Hematopoietic multipotent progenitor cell treated with erythropoietin and hydrocortisone succinate and interleukin-3 and kit ligand, for 8 days (in vitro differentiated cells): ENCODE data around the gene AOC1.
"Not testable (repeated sequence)": the region's sequence is repeated elsewhere in the genome, so short reads cannot be mapped to it uniquely, and the experiment has no call there.

ENCODE experiments used
- DNase-seq: peaks from one replicate; pipeline ENCODE4 v3.0.0-alpha.2; 2015

Gene AOC1

DNA sequence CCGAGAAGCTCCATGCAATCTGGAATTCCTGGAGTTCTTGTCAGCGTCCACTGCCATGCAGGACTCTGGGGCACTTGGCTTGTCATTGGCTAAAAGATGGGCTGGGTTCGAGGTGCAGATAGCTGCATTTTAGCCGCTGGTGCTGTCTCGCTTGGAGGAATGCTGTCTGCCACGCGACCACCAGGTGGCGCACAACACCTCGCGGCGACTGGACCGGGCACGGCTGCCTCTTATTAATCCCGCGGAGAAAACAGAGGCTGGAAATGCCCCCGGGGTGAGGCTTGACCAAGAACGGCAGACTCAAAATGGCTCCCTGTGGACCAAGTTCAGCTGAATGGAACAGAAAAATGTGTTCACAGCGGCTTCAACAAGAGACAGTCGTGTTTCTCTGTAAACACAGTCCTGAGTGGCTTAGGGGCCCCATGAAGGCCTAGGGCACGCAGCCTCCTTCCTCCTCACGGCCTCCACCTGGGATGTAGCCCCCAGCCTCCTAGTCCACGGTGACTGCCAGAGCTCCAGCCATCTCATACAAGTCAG, 46.2 kb downstream of the AOC1 start:
- peak; percentile 74 for DNase-seq

DNA sequence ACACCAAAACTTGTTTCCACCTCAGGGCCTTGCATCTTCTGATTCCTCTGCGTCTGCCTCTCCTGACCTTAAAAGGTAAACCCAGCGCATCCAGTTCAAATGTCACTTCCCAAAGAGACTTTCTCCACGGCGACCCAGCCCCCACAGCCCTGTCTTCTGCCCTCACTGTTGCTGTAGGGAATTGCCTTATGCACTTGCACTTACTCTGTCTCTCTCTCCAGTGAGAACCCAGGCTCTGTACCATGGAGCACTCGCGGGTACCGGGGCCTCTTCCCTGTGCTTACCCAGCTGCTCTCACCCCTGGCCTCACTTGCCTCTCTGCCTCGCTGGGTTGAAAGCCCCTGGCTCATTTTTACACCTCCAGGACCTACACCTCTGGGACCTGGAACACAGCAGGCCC, 48.4 kb downstream of the AOC1 start:
- no peak for DNase-seq

DNA sequence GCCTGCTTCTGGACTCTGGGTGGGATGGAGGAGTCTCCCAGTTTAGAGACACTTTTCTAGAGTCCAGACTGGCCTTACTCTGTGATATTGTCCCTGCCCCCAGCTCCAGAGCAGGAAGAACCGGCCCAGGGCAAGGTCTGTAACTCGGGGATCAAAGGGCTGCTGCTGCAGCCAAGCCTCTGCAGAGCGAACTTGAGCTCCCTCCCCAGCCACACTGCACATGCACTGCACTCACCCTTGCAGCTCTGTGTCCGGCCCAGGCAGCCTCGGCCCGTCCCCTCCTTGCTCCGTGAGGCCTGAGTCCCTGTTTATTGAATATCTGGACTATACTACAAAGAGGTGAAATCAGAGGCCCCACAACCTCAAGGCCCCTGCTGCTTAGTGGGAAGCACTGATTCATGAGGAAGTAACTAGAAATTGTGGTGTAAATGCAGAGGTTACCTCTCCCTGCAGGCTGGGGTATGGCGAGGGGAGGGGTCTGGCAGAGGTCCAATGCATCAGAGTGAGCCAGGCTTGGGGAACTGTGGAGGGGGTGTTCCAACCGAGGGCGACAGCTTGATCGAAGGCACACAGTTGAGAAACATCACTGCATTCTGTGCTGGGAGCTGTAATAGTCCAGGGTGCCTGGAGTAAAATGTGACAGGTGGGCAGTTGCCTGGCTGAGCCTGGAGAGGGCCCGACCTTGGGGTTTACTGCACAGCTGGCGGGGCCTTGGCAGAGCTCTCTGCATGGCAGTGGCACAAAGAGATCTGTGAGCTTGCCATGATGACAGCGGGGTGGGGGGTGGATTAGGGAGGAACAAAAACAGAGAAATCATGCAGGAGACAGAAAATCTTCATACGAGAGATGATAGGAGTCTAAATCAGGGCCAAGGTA, 49.1 kb downstream of the AOC1 start:
- no peak for DNase-seq

DNA sequence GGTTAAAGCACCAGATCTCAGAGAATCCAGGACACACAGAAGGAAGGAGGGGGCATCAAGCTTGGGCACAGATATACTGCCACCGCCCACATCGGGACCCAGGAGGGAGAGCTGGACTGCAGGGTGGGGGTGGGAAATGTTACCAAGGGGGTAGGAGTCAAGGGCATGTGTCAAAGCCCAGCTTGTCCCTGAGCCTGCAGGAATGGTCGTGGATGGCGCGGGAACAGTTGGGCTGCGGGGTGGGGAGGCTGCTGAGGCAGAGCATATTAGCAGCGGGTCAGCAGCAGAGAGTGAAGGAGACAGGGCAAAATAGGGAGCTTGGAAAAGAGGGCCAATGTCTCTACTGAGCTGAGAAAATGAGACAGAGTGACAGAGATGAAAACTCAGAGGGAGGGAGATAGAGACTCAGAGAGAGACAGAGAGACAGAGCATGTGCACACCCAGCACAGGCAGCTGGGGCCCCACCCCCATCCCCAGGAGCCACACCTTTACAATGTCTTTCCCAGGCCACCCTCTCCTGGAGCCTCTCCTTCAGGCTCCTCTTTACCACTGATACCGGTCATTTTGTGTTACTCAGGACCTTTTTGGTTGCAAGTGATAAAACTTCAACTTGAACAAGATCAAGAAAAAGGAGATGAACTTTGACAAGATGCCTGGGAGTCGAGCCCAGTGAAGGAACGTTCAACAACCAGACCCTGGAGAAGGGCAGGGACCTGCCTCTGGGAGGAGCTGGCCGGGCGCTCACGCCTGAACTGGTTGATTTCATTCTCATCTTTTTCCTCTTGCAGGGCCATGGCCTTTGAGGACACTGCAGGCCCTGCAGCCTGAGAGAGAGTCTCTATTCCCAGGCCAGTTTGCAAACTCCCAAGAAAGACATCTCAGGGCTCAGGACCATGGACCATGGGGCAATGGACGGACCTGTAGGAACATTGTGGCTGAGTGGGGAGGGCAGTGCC, 50.0 kb downstream of the AOC1 start:
- no peak for DNase-seq

DNA sequence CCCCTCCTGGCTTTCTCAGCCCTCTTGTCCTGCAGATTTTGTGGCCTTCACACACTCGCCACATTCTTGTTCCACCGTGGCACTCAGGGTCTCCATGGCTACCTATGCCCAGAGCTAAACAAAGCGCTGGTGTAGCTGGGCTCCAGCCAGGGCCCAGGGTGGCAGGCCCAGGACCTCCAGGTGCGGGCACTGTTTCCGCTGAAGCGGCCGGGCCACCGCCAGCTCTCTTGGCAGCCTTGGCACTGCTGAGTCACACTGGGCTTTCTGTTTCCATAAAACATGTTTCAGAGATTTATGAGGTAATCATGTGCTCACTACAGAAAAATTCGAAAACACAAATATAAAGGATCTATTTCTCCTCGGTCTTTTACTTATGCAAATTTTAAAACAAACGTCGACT, 51.3 kb downstream of the AOC1 start:
- DNase-seq: no peak

DNA sequence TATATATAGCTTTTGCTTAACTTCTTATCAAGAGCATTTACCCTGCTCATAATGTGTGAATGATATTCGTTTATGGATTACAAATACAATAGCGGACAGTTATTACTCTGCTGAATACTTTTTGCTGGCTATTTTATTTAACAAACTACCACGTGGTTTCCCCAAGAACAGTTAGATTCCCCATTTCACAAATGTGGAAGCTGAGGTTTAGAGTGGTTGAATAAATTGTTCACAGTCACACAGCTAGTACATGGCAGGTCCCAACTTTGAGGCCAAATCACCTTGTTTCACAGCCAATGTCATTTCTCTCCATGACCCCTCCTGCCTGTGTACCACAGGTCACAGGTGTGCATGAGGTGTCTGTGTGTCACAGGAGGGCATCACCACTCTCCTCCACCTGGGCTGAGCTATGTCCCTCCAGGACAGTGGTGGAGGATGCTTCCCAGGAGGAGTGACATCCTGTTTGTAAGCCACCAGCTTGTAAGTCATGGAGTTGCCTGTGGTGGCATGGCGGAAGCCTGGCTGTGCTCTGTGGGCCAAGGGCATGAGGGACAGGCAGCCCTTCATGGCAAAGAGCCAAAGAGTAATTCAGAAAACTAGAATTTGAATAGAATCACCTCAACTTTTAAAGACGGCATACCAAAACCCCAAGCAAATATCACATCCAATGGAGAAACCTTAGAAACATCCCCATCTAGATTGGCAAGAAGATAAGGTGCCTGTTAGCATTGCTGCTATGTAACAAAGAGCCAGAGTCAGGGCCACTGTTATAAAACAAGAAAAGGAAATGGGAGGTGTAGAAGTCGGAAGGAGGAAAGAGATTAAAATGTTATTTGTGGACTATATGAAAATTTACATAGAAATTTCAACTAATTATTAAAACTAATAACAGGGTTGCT, 51.9 kb downstream of the AOC1 start:
- DNase-seq: no peak

DNA sequence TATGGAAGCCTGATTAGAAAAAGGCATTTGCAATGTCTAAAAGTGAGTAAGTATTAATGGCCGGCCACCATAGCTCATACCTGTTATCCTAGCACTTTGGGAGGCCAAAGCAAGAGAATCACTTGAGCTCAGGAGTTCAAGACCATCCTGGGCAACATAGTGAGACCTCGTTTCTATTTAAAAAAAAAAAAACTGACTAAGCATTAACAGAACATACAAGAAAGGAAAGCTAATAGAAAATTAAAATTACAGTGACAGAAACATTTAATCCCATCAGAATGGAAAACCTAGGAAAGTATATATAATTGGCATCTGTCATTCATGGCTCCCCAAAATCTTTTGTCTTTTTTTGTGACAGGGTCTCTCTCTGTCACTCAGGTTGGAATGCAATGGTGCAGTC, 55.9 kb downstream of the AOC1 start:
- no peak for DNase-seq

DNA sequence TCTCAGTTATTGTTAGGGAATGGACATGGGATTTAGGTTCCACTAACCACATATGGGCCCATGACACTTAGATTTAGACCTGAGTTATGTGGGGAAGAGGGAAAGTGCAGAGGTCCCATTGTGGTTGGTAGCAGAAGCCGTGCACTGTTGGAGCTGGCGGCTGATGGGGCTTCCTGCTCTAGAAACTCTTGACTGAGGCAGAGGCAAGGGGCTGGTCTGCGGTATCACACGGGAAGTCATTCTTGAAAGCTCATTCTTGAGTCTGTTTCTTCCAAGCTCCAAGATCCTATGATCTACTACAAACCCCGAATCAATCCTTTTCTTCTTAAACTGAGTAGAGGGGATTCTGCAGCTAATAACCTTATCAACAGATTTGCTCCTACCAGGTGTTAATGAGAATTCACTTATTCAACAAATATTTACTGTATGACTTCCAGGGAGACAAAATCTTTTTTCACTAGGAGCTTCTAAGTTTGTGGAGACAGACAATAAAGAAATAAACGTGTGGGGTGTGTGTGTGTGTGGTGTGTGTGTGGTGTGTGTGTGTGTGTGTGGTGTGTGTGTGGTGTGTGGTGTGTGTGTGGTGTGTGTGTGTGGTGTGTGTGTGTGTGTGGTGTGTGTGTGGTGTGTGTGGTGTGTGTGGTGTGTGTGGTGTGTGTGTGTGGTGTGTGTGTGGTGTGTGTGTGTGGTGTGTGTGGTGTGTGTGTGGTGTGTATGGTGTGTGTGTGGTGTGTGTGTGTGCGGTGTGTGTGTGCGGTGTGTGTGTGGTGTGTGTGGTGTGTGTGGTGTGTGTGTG, 57.1 kb downstream of the AOC1 start:
- DNase-seq: no peak

DNA sequence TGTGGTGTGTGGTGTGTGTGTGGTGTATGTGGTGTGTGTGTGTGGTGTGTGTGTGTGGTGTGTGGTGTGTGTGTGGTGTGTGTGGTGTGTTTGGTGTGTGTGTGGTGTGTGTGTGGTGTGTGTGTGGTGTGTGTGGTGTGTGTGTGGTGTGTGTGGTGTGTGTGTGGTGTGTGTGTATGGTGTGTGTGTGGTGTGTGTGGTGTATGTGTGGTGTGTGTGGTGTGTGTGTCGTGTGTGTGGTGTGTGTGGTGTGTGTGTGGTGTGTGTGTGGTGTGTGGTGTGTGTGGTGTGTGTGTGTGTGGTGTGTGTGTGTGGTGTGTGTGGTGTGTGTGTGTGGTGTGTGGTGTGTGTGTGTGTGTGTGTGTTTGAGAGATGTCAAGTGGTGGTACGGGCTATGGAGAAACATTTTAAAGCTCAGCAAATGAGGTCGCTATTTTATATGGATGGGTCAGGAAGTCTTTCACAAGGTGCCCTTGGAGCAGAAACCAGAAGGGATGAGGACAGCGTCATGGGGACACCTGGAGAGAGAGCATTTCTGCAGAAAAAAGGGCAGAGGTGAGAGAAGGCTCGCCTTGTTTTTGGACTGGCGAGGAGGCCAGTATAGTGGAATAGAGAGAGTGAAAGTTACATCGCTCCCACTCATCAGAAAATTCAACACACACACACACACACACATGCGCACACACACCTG, 58.1 kb downstream of the AOC1 start:
- DNase-seq: not testable (repeated sequence)

DNA sequence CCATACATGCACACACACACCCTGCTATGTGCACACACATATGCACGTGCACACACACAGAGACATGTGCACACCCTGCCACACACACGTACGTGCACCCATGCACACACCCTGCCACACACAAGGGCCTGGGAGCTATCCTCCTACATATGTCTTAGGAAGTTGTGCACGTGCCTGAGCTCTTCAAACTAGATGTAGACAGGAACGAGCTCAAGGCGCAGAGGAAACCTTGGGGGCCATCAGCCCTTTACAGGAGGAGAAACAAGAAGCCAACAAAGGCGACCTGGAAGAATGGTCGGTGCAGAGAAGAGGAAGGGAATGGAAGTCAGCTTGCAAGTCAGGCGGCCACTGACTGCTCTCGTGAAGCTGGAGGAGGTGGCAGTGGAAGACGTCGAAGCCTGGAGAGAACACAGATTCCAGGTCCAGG, 58.7 kb downstream of the AOC1 start:
- no peak for DNase-seq
